Measurements from ENCODE around the gene EPC1.

Gene EPC1

DNA sequence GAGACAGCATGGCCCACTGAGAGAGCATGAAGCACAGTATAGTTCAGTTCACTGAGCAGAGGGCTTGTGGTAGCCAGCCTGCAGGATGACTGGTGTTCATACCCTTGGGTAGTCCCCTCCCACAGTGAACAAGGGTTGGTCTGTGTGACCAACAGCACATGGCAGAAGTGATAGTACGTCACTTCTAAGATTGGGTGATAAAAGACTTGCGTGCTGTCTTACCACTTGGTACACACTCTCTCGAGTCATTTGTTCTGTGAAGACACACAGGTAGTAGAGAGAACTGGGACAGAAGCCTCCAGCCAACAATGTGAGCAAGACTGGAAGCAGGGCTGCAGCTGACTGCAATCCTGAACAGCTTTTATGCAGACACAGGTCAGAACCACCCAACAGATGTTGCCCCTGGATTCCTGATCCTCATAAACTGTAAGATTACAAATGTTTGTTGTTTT lies 14.6 kb downstream of the EPC1 start:
- TF ChIP-seq ZNF629 (tag by site-specific recombination; IDR thresholded peaks at IDR 0.05) (peak; percentile 86), ZNF560 (tag by site-specific recombination; IDR thresholded peaks at IDR 0.05; ENCODE audit: borderline replicate concordance) (no peak), ZBTB21 (tag by site-specific recombination; IDR thresholded peaks at IDR 0.05) (no peak), SETDB1 (IDR thresholded peaks at IDR 0.05; ENCODE audit: insufficient read length, low read length) (no peak), ZBTB17 (tag by site-specific recombination; IDR thresholded peaks at IDR 0.05) (peak; percentile 27; the same call in 1 of the 2 replicates), TRIM28 (IDR thresholded peaks at IDR 0.05; ENCODE audit: borderline replicate concordance, low read length) (0 out of 2 replicates have a peak, but pooled peaks have one; percentile 48), ZNF19 (tag by site-specific recombination; IDR thresholded peaks at IDR 0.05; ENCODE audit: low read depth) (no peak), ZXDB (tag by site-specific recombination; IDR thresholded peaks at IDR 0.05) (peak; percentile 64), ZNF24 (tag by site-specific recombination; IDR thresholded peaks at IDR 0.05) (peak; percentile 41; the same call in 1 of the 2 replicates), OSR2 (tag by site-specific recombination; IDR thresholded peaks at IDR 0.05) (peak; percentile 49), ZNF175 (tag by site-specific recombination; IDR thresholded peaks at IDR 0.05) (no peak), ZNF548 (tag by site-specific recombination; IDR thresholded peaks at IDR 0.05) (no peak), PRDM1 (tag by site-specific recombination; IDR thresholded peaks at IDR 0.05) (0 out of 2 replicates have a peak, but pooled peaks have one; percentile 32), ZSCAN30 (tag by site-specific recombination; IDR thresholded peaks at IDR 0.05) (0 out of 2 replicates have a peak, but pooled peaks have one; percentile 28), ZNF600 (tag by site-specific recombination; IDR thresholded peaks at IDR 0.05) (peak; percentile 89), ZNF37A (tag by site-specific recombination; IDR thresholded peaks at IDR 0.05) (no peak), ZIC2 (tag by site-specific recombination; IDR thresholded peaks at IDR 0.05) (0 out of 2 replicates have a peak, but pooled peaks have one; percentile 22)
- TF ChIP-seq, protein P1, sequence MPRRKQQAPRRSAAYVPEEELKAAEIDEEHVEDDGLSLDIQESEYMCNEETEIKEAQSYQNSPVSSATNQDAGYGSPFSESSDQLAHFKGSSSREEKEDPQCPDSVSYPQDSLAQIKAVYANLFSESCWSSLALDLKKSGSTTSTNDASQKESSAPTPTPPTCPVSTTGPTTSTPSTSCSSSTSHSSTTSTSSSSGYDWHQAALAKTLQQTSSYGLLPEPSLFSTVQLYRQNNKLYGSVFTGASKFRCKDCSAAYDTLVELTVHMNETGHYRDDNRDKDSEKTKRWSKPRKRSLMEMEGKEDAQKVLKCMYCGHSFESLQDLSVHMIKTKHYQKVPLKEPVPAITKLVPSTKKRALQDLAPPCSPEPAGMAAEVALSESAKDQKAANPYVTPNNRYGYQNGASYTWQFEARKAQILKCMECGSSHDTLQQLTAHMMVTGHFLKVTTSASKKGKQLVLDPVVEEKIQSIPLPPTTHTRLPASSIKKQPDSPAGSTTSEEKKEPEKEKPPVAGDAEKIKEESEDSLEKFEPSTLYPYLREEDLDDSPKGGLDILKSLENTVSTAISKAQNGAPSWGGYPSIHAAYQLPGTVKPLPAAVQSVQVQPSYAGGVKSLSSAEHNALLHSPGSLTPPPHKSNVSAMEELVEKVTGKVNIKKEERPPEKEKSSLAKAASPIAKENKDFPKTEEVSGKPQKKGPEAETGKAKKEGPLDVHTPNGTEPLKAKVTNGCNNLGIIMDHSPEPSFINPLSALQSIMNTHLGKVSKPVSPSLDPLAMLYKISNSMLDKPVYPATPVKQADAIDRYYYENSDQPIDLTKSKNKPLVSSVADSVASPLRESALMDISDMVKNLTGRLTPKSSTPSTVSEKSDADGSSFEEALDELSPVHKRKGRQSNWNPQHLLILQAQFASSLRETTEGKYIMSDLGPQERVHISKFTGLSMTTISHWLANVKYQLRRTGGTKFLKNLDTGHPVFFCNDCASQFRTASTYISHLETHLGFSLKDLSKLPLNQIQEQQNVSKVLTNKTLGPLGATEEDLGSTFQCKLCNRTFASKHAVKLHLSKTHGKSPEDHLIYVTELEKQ (tag by site-specific recombination; IDR thresholded peaks at IDR 0.05; ENCODE audit: borderline replicate concordance): no peak
- H3K4me1 ChIP-seq (ENCODE audit: control insufficient read depth, insufficient read depth, low read length): peaks cover 24% of the 10 kb centered on the region
- ChIA-PET POLR2A (no interaction called here), CTCF (interaction anchor here (0.8 kb wide), 1 partner anchor 13 kb away, joined by 3 read pairs; no protein-coding TSS in a partner anchor)
- no peaks in the 10 kb centered on the region for H3K9me3 ChIP-seq (ENCODE audit: control insufficient read depth, insufficient read depth, low read depth, low read length)
- H3K36me3 ChIP-seq (ENCODE audit: control insufficient read depth in 2 of 2, insufficient read depth in 1 of 2, low read length in 2 of 2): no peaks in the 10 kb centered on the region
- no peak overlapping the region for H3K27ac ChIP-seq (ENCODE audit: extremely low read depth, low read depth, low read length)
- H3K4me3 ChIP-seq (ENCODE audit: low read depth, low read length): no peak overlapping the region

DNA sequence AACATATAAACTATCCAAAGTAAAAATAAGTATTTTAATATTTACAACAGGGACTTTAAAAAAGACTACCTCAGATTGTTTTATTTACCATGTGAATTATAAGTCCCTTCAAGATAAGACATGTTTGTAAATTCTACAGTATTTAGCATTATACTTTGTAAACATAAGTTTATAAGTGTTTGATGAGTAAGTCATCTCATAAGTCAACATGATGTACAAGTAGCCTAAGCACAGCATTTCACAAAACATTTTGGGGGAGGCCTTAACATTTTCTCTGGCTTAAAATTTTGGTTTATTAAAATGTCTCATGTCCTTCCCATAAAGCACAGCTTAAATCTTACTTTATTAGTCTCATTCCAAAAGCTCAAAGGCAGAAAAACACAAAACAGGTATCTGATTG lies 15.4 kb downstream of the EPC1 start:
- ChIA-PET POLR2A (no interaction called here), CTCF (interaction anchor here (0.7 to 0.8 kb wide), 2 partner anchors 14 to 971 kb away, joined by 3 read pairs; no protein-coding TSS in a partner anchor)
- H3K4me1 ChIP-seq (ENCODE audit: control insufficient read depth, insufficient read depth, low read length): peaks cover 25% of the 10 kb centered on the region
- H3K36me3 ChIP-seq (ENCODE audit: control insufficient read depth in 2 of 2, insufficient read depth in 1 of 2, low read length in 2 of 2): no peaks in the 10 kb centered on the region
- no peaks in the 10 kb centered on the region for H3K9me3 ChIP-seq (ENCODE audit: control insufficient read depth, insufficient read depth, low read depth, low read length)
- no peak overlapping the region for H3K4me3 ChIP-seq (ENCODE audit: low read depth, low read length)
- H3K27ac ChIP-seq (ENCODE audit: extremely low read depth, low read depth, low read length): no peak overlapping the region
- no peak for TF ChIP-seq ZNF785 (tag by site-specific recombination; IDR thresholded peaks at IDR 0.05)
- TF ChIP-seq, protein P2, sequence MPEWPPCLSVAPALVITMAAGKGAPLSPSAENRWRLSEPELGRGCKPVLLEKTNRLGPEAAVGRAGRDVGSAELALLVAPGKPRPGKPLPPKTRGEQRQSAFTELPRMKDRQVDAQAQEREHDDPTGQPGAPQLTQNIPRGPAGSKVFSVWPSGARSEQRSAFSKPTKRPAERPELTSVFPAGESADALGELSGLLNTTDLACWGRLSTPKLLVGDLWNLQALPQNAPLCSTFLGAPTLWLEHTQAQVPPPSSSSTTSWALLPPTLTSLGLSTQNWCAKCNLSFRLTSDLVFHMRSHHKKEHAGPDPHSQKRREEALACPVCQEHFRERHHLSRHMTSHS (tag by site-specific recombination; IDR thresholded peaks at IDR 0.05): no peak
- TF ChIP-seq, protein P3, sequence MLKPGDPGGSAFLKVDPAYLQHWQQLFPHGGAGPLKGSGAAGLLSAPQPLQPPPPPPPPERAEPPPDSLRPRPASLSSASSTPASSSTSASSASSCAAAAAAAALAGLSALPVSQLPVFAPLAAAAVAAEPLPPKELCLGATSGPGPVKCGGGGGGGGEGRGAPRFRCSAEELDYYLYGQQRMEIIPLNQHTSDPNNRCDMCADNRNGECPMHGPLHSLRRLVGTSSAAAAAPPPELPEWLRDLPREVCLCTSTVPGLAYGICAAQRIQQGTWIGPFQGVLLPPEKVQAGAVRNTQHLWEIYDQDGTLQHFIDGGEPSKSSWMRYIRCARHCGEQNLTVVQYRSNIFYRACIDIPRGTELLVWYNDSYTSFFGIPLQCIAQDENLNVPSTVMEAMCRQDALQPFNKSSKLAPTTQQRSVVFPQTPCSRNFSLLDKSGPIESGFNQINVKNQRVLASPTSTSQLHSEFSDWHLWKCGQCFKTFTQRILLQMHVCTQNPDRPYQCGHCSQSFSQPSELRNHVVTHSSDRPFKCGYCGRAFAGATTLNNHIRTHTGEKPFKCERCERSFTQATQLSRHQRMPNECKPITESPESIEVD (tag by site-specific recombination; IDR thresholded peaks at IDR 0.05): peak; percentile 48; the same call in 1 of the 2 replicates
